ENCODE results near the gene GAB3. TPM values are rescaled to one million over a fixed set of nuclear protein-coding genes. Genes with fewer than 3 reads are reported as not detected.

Gene GAB3
- total RNA-seq, 3 donors from 2014 or later (not counting 1 experiment from before 2014, with no cell fraction given) = 55.6 to 89.8 (median 77.4) TPM

GRCh38 chrX:154774622-154775021 is 23.7 kb upstream of the GAB3 start:
- no peaks in the 10 kb centered on the region for H3K9me3 Mint-ChIP-seq
- H3K27me3 ChIP-seq (ENCODE audit: control insufficient read depth, insufficient read depth, low read length) = no peaks in the 10 kb centered on the region

GRCh38 chrX:154762537-154763296 is 11.8 kb upstream of the GAB3 start, which contains the start of gene DKC1:
TSS of gene DKC1 (plus strand) at chrX:154762864. CDS start at chrX:154762966, 102 bp downstream.
- peak within 1 kb of the TSS; percentile 89 to 91 for H3K27ac Mint-ChIP-seq

More at GRCh38 chrX:154774622-154775021, 23.7 kb upstream of the GAB3 start:
- no peaks in the 10 kb centered on the region for H3K9me3 ChIP-seq (ENCODE audit: control insufficient read depth, insufficient read depth, low read length)
- intact Hi-C loops (cut with micrococcal nuclease) = no loop called here
- 93% methylated on average over 5 of the region's 5 CpGs for WGBS (ENCODE audit: insufficient coverage)
- H3K4me1 ChIP-seq (ENCODE audit: control insufficient read depth, insufficient read depth, low read length) = no peaks in the 10 kb centered on the region
- no peak for ATAC-seq
- Mint-ChIP-seq H3K4me1 (peaks cover 0 to 4% of the 10 kb centered on the region in 2 donors), H3K27ac (no peak overlapping the region), H3K4me3 (no peak overlapping the region), H3K36me3 (peaks cover 8% of the 10 kb centered on the region), H3K27me3 (ENCODE audit: low read depth in 2 of 2) (no peaks in the 10 kb centered on the region)
- TF ChIP-seq, protein P1, sequence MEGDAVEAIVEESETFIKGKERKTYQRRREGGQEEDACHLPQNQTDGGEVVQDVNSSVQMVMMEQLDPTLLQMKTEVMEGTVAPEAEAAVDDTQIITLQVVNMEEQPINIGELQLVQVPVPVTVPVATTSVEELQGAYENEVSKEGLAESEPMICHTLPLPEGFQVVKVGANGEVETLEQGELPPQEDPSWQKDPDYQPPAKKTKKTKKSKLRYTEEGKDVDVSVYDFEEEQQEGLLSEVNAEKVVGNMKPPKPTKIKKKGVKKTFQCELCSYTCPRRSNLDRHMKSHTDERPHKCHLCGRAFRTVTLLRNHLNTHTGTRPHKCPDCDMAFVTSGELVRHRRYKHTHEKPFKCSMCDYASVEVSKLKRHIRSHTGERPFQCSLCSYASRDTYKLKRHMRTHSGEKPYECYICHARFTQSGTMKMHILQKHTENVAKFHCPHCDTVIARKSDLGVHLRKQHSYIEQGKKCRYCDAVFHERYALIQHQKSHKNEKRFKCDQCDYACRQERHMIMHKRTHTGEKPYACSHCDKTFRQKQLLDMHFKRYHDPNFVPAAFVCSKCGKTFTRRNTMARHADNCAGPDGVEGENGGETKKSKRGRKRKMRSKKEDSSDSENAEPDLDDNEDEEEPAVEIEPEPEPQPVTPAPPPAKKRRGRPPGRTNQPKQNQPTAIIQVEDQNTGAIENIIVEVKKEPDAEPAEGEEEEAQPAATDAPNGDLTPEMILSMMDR (IDR thresholded peaks at IDR 0.05) = no peak
- no peak for DNase-seq
- H3K27ac ChIP-seq (ENCODE audit: low read length) = no peak overlapping the region
- peaks cover 36% of the 10 kb centered on the region for H3K36me3 ChIP-seq (ENCODE audit: control insufficient read depth, insufficient read depth, low read length)
- no peak overlapping the region for H3K4me3 ChIP-seq (ENCODE audit: low read length)

DNA sequence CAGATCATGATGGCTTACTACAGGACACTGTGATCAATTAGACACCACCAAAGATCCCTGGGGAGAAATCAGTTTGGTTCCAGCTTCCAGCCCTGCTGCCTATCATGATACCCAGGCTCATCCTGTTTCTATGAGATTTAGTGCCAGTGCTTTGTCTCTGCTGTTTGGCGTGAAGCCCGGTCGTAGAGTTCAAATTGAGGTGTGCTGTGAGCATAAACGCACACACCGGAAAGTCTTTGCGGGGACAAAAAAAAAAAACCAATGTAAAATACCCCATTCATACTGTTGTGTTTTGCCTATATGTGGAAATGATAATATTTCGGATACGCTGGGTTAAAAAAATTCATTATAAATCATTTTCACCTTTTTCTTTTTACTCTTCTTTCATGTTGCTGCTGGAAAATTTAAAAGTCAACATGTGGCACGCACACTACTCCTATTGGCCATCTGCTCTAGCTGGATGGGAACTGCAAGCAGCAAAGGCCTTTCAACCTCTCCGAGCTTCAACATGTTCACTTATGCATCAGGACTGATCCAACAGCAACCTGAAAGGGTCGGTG is 11.2 kb upstream of the GAB3 start:
- Mint-ChIP-seq H3K27ac (peak overlapping the region; percentile 89 to 91), H3K9me3 (no peaks in the 10 kb centered on the region), H3K27me3 (ENCODE audit: low read depth in 2 of 2) (no peaks in the 10 kb centered on the region), H3K36me3 (no peaks in the 10 kb centered on the region), H3K4me3 (peak overlapping the region; percentile 87), H3K4me1 (peaks cover 0 to 6% of the 10 kb centered on the region in 2 donors)
- DNase-seq = peak in 1 of 2 donors; percentile 54
- Histone ChIP-seq H3K27ac (ENCODE audit: low read length) (peak overlapping the region; percentile 79), H3K27me3 (ENCODE audit: control insufficient read depth, insufficient read depth, low read length) (no peaks in the 10 kb centered on the region), H3K9me3 (ENCODE audit: control insufficient read depth, insufficient read depth, low read length) (no peaks in the 10 kb centered on the region), H3K36me3 (ENCODE audit: control insufficient read depth, insufficient read depth, low read length) (peaks cover 18% of the 10 kb centered on the region), H3K4me3 (ENCODE audit: low read length) (peak overlapping the region; percentile 56), H3K4me1 (ENCODE audit: control insufficient read depth, insufficient read depth, low read length) (peaks cover 21% of the 10 kb centered on the region)
- intact Hi-C loops (cut with micrococcal nuclease) = loop anchor here (1.0 kb wide), 1 partner anchor 12 kb away; no protein-coding TSS in a partner anchor
- TF ChIP-seq, protein P1 (IDR thresholded peaks at IDR 0.05) = no peak
- ATAC-seq = no peak
- WGBS (ENCODE audit: insufficient coverage) = 3% methylated on average over 3 of the region's 11 CpGs

More at GRCh38 chrX:154762537-154763296, 11.8 kb upstream of the GAB3 start, which contains the start of gene DKC1:
- H3K4me1 ChIP-seq (ENCODE audit: control insufficient read depth, insufficient read depth, low read length) = peaks cover 21% of the 10 kb centered on the region
- ATAC-seq = peak; percentile 89 to 97 (median 89)
- peaks cover 24% of the 10 kb centered on the region for H3K36me3 ChIP-seq (ENCODE audit: control insufficient read depth, insufficient read depth, low read length)
- WGBS (ENCODE audit: insufficient coverage) = under 1% methylated on average over 84 of the region's 84 CpGs
- Mint-ChIP-seq H3K27me3 (ENCODE audit: low read depth in 2 of 2) (no peaks in the 10 kb centered on the region), H3K4me3 (peak within 1 kb of the TSS; percentile 87), H3K36me3 (no peaks in the 10 kb centered on the region), H3K9me3 (no peaks in the 10 kb centered on the region), H3K4me1 (peaks cover 0 to 6% of the 10 kb centered on the region in 2 donors)
- H3K27ac ChIP-seq (ENCODE audit: low read length) = peak within 1 kb of the TSS; percentile 79
- peak within 1 kb of the TSS; percentile 66 for H3K4me3 ChIP-seq (ENCODE audit: low read length)
- intact Hi-C loops (cut with micrococcal nuclease) = loop anchor here (1.0 kb wide), 1 partner anchor 12 kb away; no protein-coding TSS in a partner anchor
- TF ChIP-seq, protein P1 (IDR thresholded peaks at IDR 0.05) = peak; percentile 3
- no peaks in the 10 kb centered on the region for H3K9me3 ChIP-seq (ENCODE audit: control insufficient read depth, insufficient read depth, low read length)
- DNase-seq = peak; percentile 87 to 97
- no peaks in the 10 kb centered on the region for H3K27me3 ChIP-seq (ENCODE audit: control insufficient read depth, insufficient read depth, low read length)
